SK-N-SH treated with all-trans-retinoic acid at 6 μM for 48 hours (cell line): ENCODE data around the gene OR6C2.
"Not testable (repeated sequence)": the region's sequence is repeated elsewhere in the genome, so short reads cannot be mapped to it uniquely, and the experiment has no call there.

ENCODE experiments used
- BACH2 ChIP-seq: fragments of 250-450 bp; sonication (Bioruptor Pico); IDR thresholded peaks from 2 replicates; pipeline ENCODE4 v1.9.0; 2021; ENCODE audit warnings: mild to moderate bottlenecking, borderline replicate concordance
- CREB5 ChIP-seq: fragments of 250-450 bp; sonication (Bioruptor Pico); IDR thresholded peaks from 2 replicates; pipeline ENCODE4 v1.5.1; 2020; ENCODE audit warnings: low read depth, mild to moderate bottlenecking, moderate library complexity
- CSRNP3 ChIP-seq: fragments of 250-450 bp; sonication (Bioruptor Pico); IDR thresholded peaks from 2 replicates; pipeline ENCODE4 v1.5.1; 2021; ENCODE audit warnings: mild to moderate bottlenecking, moderate library complexity
- GLIS3 ChIP-seq: fragments of 250-450 bp; sonication (Bioruptor Pico); IDR thresholded peaks from 2 replicates; pipeline ENCODE4 v1.5.0; 2020; ENCODE audit warnings: mild to moderate bottlenecking, moderate library complexity
- ISL1 ChIP-seq: fragments of 250-450 bp; sonication (Bioruptor Pico); IDR thresholded peaks from 2 replicates; pipeline ENCODE4 v2.1.2; 2022; ENCODE audit warnings: mild to moderate bottlenecking, moderate library complexity
- PATZ1 ChIP-seq: fragments of 250-450 bp; sonication (Bioruptor Pico); IDR thresholded peaks from 2 replicates; pipeline ENCODE4 v1.8.0; 2020; ENCODE audit warnings: mild to moderate bottlenecking, moderate library complexity, borderline replicate concordance
- POU6F1 ChIP-seq: fragments of 250-450 bp; sonication (Bioruptor Pico); IDR thresholded peaks from 2 replicates; pipeline ENCODE4 v1.8.0; 2021; ENCODE audit warnings: low read depth, mild to moderate bottlenecking, moderate library complexity, borderline replicate concordance
- PPARA ChIP-seq: fragments of 250-450 bp; sonication (Bioruptor Pico); IDR thresholded peaks from 2 replicates; pipeline ENCODE4 v1.5.0; 2020; ENCODE audit warnings: mild to moderate bottlenecking, borderline replicate concordance
- SNAI2 ChIP-seq: fragments of 250-450 bp; sonication (Bioruptor Pico); IDR thresholded peaks from 2 replicates; pipeline ENCODE4 v1.5.0; 2020; ENCODE audit warnings: mild to moderate bottlenecking, moderate library complexity
- TCF4 ChIP-seq: fragments of 250-450 bp; sonication (Bioruptor Pico); IDR thresholded peaks from 2 replicates; pipeline ENCODE4 v1.8.0; 2021; ENCODE audit warnings: mild to moderate bottlenecking, moderate library complexity, borderline replicate concordance
- TOX ChIP-seq: fragments of 250-450 bp; sonication (Bioruptor Pico); IDR thresholded peaks from 2 replicates; pipeline ENCODE4 v1.8.0; 2021; ENCODE audit warnings: mild to moderate bottlenecking, moderate library complexity, borderline replicate concordance
- TSHZ2 ChIP-seq: fragments of 250-450 bp; sonication (Bioruptor Pico); IDR thresholded peaks from 2 replicates; pipeline ENCODE4 v1.5.0; 2020; ENCODE audit warnings: mild to moderate bottlenecking, moderate library complexity
- ZFP3 ChIP-seq: fragments of 250-450 bp; sonication (Bioruptor Pico); IDR thresholded peaks from 2 replicates; pipeline ENCODE4 v1.5.0; 2020; ENCODE audit warnings: mild to moderate bottlenecking, moderate library complexity
- ZNF70 ChIP-seq: fragments of 450-650 bp; formaldehyde crosslinking; IDR thresholded peaks from 2 replicates; pipeline ENCODE4 v1.5.0; 2020; ENCODE audit warnings: mild to moderate bottlenecking, moderate library complexity

GRCh38 chr12:55412138-55412537, 31.7 kb upstream of the OR6C2 start:
- not testable (repeated sequence) for TF ChIP-seq POU6F1; CREB5; PATZ1 (CRISPR knock-in tag); CSRNP3; GLIS3 (CRISPR knock-in tag); TCF4; ZFP3; PPARA (CRISPR knock-in tag); ZNF70; TSHZ2; BACH2 (CRISPR knock-in tag); TOX (CRISPR knock-in tag); SNAI2 (CRISPR knock-in tag); ISL1
